Epithelial cell of esophagus (primary cell): Measurements from ENCODE around the gene ABCC4.

Experiments used
- DNase-seq: peaks from one replicate; pipeline ENCODE4 v3.0.0; 2010; ENCODE audit warnings: low read depth
- H3K4me3 ChIP-seq: 2 replicates; pipeline ENCODE4 v1.5.1; 2011; ENCODE audit warnings: mild to moderate bottlenecking, low read length, control low read depth
- TF ChIP-seq, protein P1 (sequence below): IDR thresholded peaks from 2 replicates; pipeline ENCODE4 v1.5.1; 2011; ENCODE audit warnings: low read depth, mild to moderate bottlenecking, low read length, control low read depth, inconsistent platforms; ENCODE audit not compliant: insufficient read depth; ENCODE audit errors: missing control alignments

Gene ABCC4

DNA sequence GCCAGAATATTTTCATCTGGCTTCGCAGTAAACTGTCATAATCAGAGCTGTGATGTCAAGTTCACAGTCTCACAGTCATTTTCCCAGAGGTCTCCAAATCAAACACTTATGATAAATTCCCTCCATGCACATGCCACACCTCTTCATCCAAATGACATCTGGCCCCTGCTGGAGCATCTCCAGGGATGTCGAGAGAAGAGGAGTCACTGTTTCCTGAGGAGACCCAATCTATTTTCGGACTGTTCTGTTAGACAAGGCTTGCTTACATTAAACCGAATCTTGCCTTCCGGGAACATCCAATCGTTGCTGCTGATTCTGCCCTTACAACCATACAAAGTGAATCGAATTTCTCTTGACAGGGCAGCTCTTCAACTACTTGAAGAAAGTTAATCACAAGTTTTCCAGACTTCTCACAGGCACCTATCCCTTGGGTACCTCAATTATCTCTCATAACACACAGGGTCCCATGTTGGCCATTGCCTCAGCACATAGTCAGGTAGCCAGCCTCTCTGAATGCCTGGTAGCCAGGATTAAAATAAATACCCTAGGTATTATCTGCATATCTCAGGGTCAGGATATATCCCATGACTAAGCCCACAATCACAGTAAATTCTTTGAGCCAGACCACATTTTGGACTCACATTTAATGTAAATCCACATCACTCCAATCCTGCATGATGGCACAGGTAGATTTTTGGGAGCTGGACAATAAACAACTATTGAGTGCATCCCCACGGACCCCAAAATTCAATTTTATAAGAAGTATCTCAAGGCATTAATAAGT lies 182.5 kb downstream of the ABCC4 start:
- DNase-seq: no peak
- TF ChIP-seq, protein P1, sequence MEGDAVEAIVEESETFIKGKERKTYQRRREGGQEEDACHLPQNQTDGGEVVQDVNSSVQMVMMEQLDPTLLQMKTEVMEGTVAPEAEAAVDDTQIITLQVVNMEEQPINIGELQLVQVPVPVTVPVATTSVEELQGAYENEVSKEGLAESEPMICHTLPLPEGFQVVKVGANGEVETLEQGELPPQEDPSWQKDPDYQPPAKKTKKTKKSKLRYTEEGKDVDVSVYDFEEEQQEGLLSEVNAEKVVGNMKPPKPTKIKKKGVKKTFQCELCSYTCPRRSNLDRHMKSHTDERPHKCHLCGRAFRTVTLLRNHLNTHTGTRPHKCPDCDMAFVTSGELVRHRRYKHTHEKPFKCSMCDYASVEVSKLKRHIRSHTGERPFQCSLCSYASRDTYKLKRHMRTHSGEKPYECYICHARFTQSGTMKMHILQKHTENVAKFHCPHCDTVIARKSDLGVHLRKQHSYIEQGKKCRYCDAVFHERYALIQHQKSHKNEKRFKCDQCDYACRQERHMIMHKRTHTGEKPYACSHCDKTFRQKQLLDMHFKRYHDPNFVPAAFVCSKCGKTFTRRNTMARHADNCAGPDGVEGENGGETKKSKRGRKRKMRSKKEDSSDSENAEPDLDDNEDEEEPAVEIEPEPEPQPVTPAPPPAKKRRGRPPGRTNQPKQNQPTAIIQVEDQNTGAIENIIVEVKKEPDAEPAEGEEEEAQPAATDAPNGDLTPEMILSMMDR: no peak
- no peak overlapping the region for H3K4me3 ChIP-seq

DNA sequence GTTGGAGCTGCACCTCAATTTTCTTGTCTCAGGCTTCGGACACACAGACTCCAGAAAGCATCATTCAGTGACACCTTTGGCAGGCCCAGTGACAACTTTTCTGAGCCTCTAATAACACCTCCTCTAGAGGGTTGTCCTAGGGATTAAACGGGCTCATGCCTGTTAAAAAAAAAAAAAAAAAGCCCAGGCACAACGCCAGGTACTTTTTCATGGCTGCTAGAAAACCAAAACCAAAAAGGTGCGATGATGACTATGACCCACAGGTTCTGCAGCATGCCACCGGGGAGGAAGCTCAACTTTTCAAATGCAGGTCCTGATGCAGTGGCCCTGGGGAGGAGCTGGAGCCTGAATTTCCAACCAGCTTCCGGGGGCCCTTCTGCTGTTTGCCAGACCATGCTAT lies 184.2 kb downstream of the ABCC4 start:
- peak; percentile 88 for DNase-seq
- H3K4me3 ChIP-seq: no peak overlapping the region
- TF ChIP-seq, protein P1: no peak

DNA sequence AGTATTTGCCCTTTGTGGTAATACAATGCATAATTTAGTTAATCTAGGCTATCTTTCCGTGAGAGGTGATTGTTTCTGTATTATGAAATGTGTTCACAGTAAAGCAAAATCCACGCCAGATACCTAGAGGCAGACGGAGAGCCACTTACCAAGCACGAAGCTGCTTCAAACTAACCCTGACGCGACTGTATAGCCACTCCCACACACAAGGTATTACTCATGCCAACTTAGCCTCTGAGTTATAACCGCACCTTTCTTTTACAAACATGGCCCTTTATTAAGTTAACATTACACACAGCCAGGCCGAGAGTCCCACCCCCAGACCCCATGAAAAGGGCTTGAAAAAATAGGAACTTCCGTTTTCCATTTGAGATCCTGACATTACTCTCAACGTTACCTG lies 185.7 kb downstream of the ABCC4 start:
- DNase-seq: peak; percentile 98
- no peak overlapping the region for H3K4me3 ChIP-seq
- TF ChIP-seq, protein P1: no peak

DNA sequence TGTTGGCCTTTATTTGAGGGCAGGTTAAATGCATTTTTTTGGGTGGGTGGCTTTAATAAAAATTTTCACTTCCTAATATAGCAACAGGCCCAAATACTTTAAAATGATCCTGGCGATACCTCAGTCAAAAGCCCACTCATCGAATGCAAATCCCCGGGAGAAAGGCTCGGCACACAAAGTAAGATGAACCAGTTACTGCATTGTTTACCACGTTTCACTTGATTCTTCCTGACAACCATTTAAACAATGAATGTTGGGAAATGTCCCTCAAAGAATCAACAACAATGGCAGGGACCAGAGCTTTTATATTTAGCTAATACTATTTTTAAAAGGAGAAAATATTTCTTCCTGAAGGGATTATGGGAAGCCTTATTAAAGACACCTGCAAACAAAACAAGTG lies 187.7 kb downstream of the ABCC4 start:
- TF ChIP-seq, protein P1: no peak
- H3K4me3 ChIP-seq: no peak overlapping the region
- DNase-seq: no peak

DNA sequence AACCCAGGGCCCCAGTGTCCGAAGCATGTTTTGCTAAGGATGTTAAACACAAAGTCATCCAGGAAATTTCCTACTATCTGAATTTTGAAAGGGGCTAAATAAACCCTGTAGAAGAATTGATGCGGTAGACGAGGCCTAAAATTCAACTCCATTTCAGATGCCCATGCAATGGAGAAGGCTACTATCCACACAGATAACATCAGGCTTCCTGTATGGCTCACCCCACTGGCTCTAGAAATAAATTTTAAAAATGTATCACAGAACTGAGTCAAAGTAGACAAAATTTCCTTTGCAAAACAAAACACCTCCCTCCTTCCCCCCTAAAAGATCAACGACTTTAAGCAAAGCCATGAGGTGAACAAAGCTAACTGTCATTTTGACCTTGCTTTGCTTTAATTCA lies 188.4 kb downstream of the ABCC4 start:
- TF ChIP-seq, protein P1: no peak
- DNase-seq: no peak
- H3K4me3 ChIP-seq: no peak overlapping the region

DNA sequence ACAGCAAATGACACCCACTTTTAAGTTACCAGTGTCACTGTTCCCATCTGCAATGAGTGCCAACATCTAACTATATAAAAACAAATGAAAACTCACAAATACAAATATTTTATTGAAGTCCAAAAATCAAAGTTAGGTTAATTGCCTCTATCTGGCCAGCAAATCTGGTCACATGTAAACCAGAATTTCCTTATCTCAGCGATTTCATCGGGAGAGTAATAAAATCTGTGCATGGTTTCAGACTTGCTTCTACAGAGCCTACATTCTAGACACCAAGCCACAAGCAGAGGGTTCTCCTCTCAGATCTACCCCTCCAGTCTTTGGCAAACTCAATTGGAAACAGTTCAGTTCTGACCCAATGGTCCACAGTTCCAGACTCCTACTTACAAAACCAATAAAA lies 189.6 kb downstream of the ABCC4 start:
- no peak for DNase-seq
- TF ChIP-seq, protein P1: no peak

DNA sequence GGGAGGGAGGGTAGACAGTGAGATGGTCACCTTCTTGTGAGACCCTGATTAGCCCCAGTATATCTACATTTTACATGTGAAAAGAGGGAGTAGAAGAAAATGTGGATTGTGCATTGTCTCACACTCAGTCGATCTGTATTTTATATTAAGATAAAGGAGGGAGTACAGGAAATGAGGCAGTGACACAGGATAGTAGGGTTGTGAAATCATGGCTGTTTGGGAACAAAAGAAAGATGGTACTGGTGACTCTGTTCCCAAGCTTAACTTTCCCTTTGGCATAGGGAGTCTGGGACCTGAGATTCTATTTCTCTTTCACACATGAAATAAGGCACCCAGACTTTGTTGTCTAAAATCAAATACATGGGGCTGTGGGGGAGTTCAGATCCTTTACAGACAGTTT lies 194.7 kb downstream of the ABCC4 start:
- H3K4me3 ChIP-seq: no peak overlapping the region
- TF ChIP-seq, protein P1: no peak
- no peak for DNase-seq

More for the DNA sequence above, 189.6 kb downstream of the ABCC4 start:
- no peak overlapping the region for H3K4me3 ChIP-seq
